Neural progenitor cell (in vitro differentiated cells): ENCODE measurements around the gene GPX6. TPM values are rescaled to one million over a fixed set of nuclear protein-coding genes. Genes with fewer than 3 reads are reported as not detected.

Source experiments
- DNase-seq: peaks from one replicate; pipeline ENCODE4 v3.0.0-alpha.2; 2016; ENCODE audit warnings: low spot score
- H2AFZ ChIP-seq: fragments of 200-600 bp; sonication (generic); replicated peaks from 2 replicates; pipeline ENCODE4 v1.6.1; 2016; ENCODE audit warnings: antibody characterized with exemption
- H3F3A ChIP-seq: fragments of 200-600 bp; sonication (generic); 2 replicates; pipeline ENCODE4 v1.6.1; 2016; ENCODE audit warnings: antibody characterized with exemption, low read depth
- H3K27ac ChIP-seq: fragments of 200-600 bp; sonication (generic); 2 replicates; pipeline ENCODE4 v1.5.1; 2016; ENCODE audit warnings: mild to moderate bottlenecking
- H3K27me3 ChIP-seq: fragments of 200-600 bp; sonication (generic); 2 replicates; pipeline ENCODE4 v1.6.1; 2016; ENCODE audit warnings: mild to moderate bottlenecking, moderate library complexity
- H3K36me3 ChIP-seq: fragments of 200-600 bp; sonication (generic); 2 replicates; pipeline ENCODE4 v1.5.1; 2016
- H3K4me1 ChIP-seq: fragments of 200-600 bp; sonication (generic); 2 replicates; pipeline ENCODE4 v1.6.1; 2016; ENCODE audit warnings: mixed run types
- H3K4me2 ChIP-seq: fragments of 200-600 bp; sonication (generic); 2 replicates; pipeline ENCODE4 v1.6.1; 2016
- H3K4me3 ChIP-seq: fragments of 200-600 bp; sonication (generic); 2 replicates; pipeline ENCODE4 v1.5.1; 2016
- H3K79me2 ChIP-seq: fragments of 200-600 bp; sonication (generic); 2 replicates; pipeline ENCODE4 v1.6.1; 2016; ENCODE audit warnings: low read depth
- H3K9ac ChIP-seq: fragments of 200-600 bp; sonication (generic); 2 replicates; pipeline ENCODE4 v1.6.1; 2016
- H3K9me3 ChIP-seq: fragments of 200-600 bp; sonication (generic); 2 replicates; pipeline ENCODE4 v1.5.1; 2016; ENCODE audit warnings: low read depth
- H4K20me1 ChIP-seq: fragments of 200-600 bp; sonication (generic); 2 replicates; pipeline ENCODE4 v1.6.1; 2016; ENCODE audit warnings: low read depth
- H3K27ac Mint-ChIP-seq: 3 replicates; pipeline ENCODE4 v1.8.0; 2021; ENCODE audit warnings: mixed read lengths
- H3K27me3 Mint-ChIP-seq: 2 replicates; pipeline ENCODE4 v1.8.0; 2022; ENCODE audit warnings: low read depth, mild to moderate bottlenecking, inconsistent platforms, moderate library complexity, mixed read lengths; ENCODE audit not compliant: insufficient read depth
- H3K36me3 Mint-ChIP-seq: 3 replicates; pipeline ENCODE4 v1.8.0; 2021; ENCODE audit warnings: mixed read lengths
- H3K4me1 Mint-ChIP-seq: 3 replicates; pipeline ENCODE4 v1.8.0; 2021; ENCODE audit warnings: mixed read lengths
- H3K4me3 Mint-ChIP-seq: 3 replicates; pipeline ENCODE4 v1.8.0; 2021; ENCODE audit warnings: mild to moderate bottlenecking, moderate library complexity, mixed read lengths
- H3K9me3 Mint-ChIP-seq: 3 replicates; pipeline ENCODE4 v1.8.0; 2020; ENCODE audit warnings: mixed read lengths
- EZH2 ChIP-seq: fragments of 200-600 bp; sonication (generic); IDR thresholded peaks from 2 replicates; pipeline ENCODE4 v1.6.1; 2017; ENCODE audit warnings: antibody characterized with exemption, mild to moderate bottlenecking, moderate library complexity
- EZH2phosphoT487 ChIP-seq: fragments of 200-600 bp; sonication (generic); IDR thresholded peaks from 2 replicates; pipeline ENCODE4 v1.6.1; 2017; ENCODE audit warnings: antibody characterized with exemption
- total RNA-seq: library from RNA; depleted of rRNA; stranded (reverse); fragments of >200 nt; gene quantifications from 2 replicates; pipeline ENCODE4 v1.2.3, GENCODE V29; 2015; ENCODE audit warnings: low replicate concordance
- TF ChIP-seq, protein P1 (sequence below): fragments of 200-600 bp; sonication (generic); IDR thresholded peaks from 2 replicates; pipeline ENCODE4 v1.5.1; 2017; ENCODE audit warnings: antibody characterized with exemption, mild to moderate bottlenecking

GPX6 gene, protein sequence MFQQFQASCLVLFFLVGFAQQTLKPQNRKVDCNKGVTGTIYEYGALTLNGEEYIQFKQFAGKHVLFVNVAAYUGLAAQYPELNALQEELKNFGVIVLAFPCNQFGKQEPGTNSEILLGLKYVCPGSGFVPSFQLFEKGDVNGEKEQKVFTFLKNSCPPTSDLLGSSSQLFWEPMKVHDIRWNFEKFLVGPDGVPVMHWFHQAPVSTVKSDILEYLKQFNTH
- total RNA-seq: not detected in 2 replicates

GRCh38 chr6:28515676-28516075 lies at the start of gene GPX6:
Gene GPX6 (minus strand): TSS chr6:28515793. CDS start chr6:28515743, 50 bp downstream.
- Histone ChIP-seq H4K20me1 (no peaks in the 10 kb centered on the region), H3K27me3 (peaks cover 10% of the 10 kb centered on the region)

DNA sequence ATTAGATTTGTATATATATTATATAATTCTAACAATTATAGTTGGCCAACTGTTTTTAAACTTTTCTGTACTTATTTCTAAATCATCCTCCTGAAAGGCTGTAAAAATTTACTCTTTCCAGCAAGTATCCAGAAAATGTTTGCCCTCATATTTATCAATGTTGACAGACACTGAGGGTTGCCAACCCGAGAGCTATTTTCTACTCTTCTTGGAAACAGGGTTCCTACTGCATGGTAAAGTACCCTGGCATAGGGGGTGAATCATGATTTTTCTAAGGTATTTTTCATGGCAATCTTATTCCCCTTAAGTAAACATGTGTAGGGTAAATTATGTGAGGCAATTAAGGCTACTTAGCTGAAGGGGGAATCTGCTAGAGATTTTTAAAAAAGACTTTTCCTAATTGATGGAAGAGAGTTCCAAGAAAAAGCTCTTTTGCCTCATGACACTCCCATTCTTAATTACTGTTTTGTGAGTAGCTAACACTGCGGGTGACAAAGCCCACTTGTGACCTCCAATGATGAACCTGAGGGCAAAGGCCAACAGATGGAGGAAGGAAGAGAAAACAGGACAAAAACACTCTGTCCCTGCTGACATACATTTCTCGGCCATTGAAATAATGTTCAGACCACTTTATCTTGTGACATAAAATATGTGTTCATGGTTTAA lies 48.0 kb upstream of the GPX6 start:
- H3K4me1 Mint-ChIP-seq: peaks cover 10% of the 10 kb centered on the region
- peaks cover 8% of the 10 kb centered on the region for H3K9me3 Mint-ChIP-seq
- H3K27ac ChIP-seq: peak overlapping the region; percentile 5
- TF ChIP-seq EZH2phosphoT487 (no peak), EZH2 (no peak)
- TF ChIP-seq, protein P1, sequence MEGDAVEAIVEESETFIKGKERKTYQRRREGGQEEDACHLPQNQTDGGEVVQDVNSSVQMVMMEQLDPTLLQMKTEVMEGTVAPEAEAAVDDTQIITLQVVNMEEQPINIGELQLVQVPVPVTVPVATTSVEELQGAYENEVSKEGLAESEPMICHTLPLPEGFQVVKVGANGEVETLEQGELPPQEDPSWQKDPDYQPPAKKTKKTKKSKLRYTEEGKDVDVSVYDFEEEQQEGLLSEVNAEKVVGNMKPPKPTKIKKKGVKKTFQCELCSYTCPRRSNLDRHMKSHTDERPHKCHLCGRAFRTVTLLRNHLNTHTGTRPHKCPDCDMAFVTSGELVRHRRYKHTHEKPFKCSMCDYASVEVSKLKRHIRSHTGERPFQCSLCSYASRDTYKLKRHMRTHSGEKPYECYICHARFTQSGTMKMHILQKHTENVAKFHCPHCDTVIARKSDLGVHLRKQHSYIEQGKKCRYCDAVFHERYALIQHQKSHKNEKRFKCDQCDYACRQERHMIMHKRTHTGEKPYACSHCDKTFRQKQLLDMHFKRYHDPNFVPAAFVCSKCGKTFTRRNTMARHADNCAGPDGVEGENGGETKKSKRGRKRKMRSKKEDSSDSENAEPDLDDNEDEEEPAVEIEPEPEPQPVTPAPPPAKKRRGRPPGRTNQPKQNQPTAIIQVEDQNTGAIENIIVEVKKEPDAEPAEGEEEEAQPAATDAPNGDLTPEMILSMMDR: no peak
- no peak overlapping the region for H3K27ac Mint-ChIP-seq
- H4K20me1 ChIP-seq: no peaks in the 10 kb centered on the region
- no peaks in the 10 kb centered on the region for H3K79me2 ChIP-seq
- no peak overlapping the region for H2AFZ ChIP-seq
- H3K4me2 ChIP-seq: peak overlapping the region; percentile 54
- H3F3A ChIP-seq: peaks cover 8% of the 10 kb centered on the region
- no peaks in the 10 kb centered on the region for H3K36me3 ChIP-seq
- H3K27me3 Mint-ChIP-seq: no peaks in the 10 kb centered on the region
- no peaks in the 10 kb centered on the region for H3K9me3 ChIP-seq
- peak; percentile 64 for DNase-seq
- H3K27me3 ChIP-seq: peaks cover 24% of the 10 kb centered on the region
- H3K4me1 ChIP-seq: peaks cover 24% of the 10 kb centered on the region
- peaks cover 3% of the 10 kb centered on the region for H3K36me3 Mint-ChIP-seq
- H3K4me3 Mint-ChIP-seq: no peak overlapping the region
- no peak overlapping the region for H3K4me3 ChIP-seq
- no peak overlapping the region for H3K9ac ChIP-seq

More at GRCh38 chr6:28515676-28516075, at the start of gene GPX6:
- Histone ChIP-seq H3K9me3 (no peaks in the 10 kb centered on the region), H3K27ac (no peak within 1 kb of the TSS), H3F3A (no peaks in the 10 kb centered on the region), H3K36me3 (no peaks in the 10 kb centered on the region), H3K4me1 (no peaks in the 10 kb centered on the region), H2AFZ (peak within 1 kb of the TSS; percentile 74), H3K4me3 (no peak within 1 kb of the TSS), H3K79me2 (no peaks in the 10 kb centered on the region), H3K9ac (no peak within 1 kb of the TSS), H3K4me2 (no peak within 1 kb of the TSS)
- Mint-ChIP-seq H3K4me3 (no peak within 1 kb of the TSS), H3K4me1 (no peaks in the 10 kb centered on the region), H3K36me3 (no peaks in the 10 kb centered on the region), H3K27me3 (peaks cover 10% of the 10 kb centered on the region), H3K9me3 (peaks cover 5% of the 10 kb centered on the region), H3K27ac (no peak within 1 kb of the TSS)
- TF ChIP-seq EZH2: no peak
- TF ChIP-seq, protein P1: no peak
- no peak for TF ChIP-seq EZH2phosphoT487
- DNase-seq: no peak

GRCh38 chr6:28558629-28559028 lies 43.0 kb upstream of the GPX6 start:
- Histone ChIP-seq H3K4me2 (no peak overlapping the region), H3K27ac (no peak overlapping the region), H3K9ac (no peak overlapping the region), H3K4me3 (no peak overlapping the region), H3K4me1 (peaks cover 30% of the 10 kb centered on the region), H3K79me2 (no peaks in the 10 kb centered on the region), H3K27me3 (peaks cover 47% of the 10 kb centered on the region), H3F3A (peaks cover 10% of the 10 kb centered on the region), H3K9me3 (no peaks in the 10 kb centered on the region), H3K36me3 (no peaks in the 10 kb centered on the region), H2AFZ (no peak overlapping the region), H4K20me1 (no peaks in the 10 kb centered on the region)
- Mint-ChIP-seq H3K9me3 (no peaks in the 10 kb centered on the region), H3K27ac (no peak overlapping the region), H3K4me3 (no peak overlapping the region), H3K36me3 (no peaks in the 10 kb centered on the region), H3K27me3 (peaks cover 3% of the 10 kb centered on the region), H3K4me1 (peaks cover 17% of the 10 kb centered on the region)
- no peak for DNase-seq
- no peak for TF ChIP-seq EZH2phosphoT487
- TF ChIP-seq EZH2: no peak
- TF ChIP-seq, protein P1: no peak
